NCI-H524 treated with DMSO at 0.1 percent for 48 hours (cell line): ENCODE results near the gene OR4X1.
"Not testable (repeated sequence)": the region's sequence is repeated elsewhere in the genome, so short reads cannot be mapped to it uniquely, and the experiment has no call there.

Experiments used
- DNase-seq: peaks from one replicate; lab custom pipeline; 2025; lab: John Stamatoyannopoulos, UW

The OR4X1 gene

GRCh38 chr11:48263423-48263911, at the start of gene OR4X1:
TSS of gene OR4X1 (plus strand) at chr11:48263861. CDS start at chr11:48263861, 0 bp downstream.
- no peak for DNase-seq

GRCh38 chr11:48216510-48216909, 47.2 kb upstream of the OR4X1 start, which contains the start of gene OR4B1:
TSS of gene OR4B1 (plus strand) at chr11:48216810. CDS start at chr11:48216810, 0 bp downstream.
- no peak for DNase-seq

GRCh38 chr11:48228761-48229160, 34.9 kb upstream of the OR4X1 start:
- no peak for DNase-seq

GRCh38 chr11:48230057-48230456, 33.6 kb upstream of the OR4X1 start:
- DNase-seq, result not testable (repeated sequence)

- DNase-seq, result no peak
Observed at GRCh38 chr11:48237727-48238126, 25.9 kb upstream of the OR4X1 start.

- DNase-seq, result no peak
Observed at GRCh38 chr11:48242501-48242900, 21.2 kb upstream of the OR4X1 start.

GRCh38 chr11:48244804-48245203, 18.9 kb upstream of the OR4X1 start, which contains the start of gene OR4X2:
TSS of gene OR4X2 (plus strand) at chr11:48245104. CDS start at chr11:48245104, 0 bp downstream.
- no peak for DNase-seq

GRCh38 chr11:48248902-48249301, 14.8 kb upstream of the OR4X1 start:
- no peak for DNase-seq

GRCh38 chr11:48261600-48261999, 2.1 kb upstream of the OR4X1 start:
- DNase-seq, result no peak

GRCh38 chr11:48270621-48271020, 7.0 kb downstream of the OR4X1 start:
- no peak for DNase-seq

- no peak for DNase-seq
Observed at GRCh38 chr11:48272606-48273005, 8.9 kb downstream of the OR4X1 start.

GRCh38 chr11:48305923-48306322, 42.3 kb downstream of the OR4X1 start, which contains the start of gene OR4S1:
TSS of gene OR4S1 (plus strand) at chr11:48306223. CDS start at chr11:48306223, 0 bp downstream.
- no peak for DNase-seq

GRCh38 chr11:48307760-48308386, 44.2 kb downstream of the OR4X1 start:
- DNase-seq, result peak; percentile 1

- DNase-seq, result not testable (repeated sequence)
Observed at GRCh38 chr11:48313590-48313989, 49.9 kb downstream of the OR4X1 start.
